ENCODE data around the gene CD28.
"Not testable (repeated sequence)": the region's sequence is repeated elsewhere in the genome, so short reads cannot be mapped to it uniquely, and the experiment has no call there.

Gene CD28

GRCh38 chr2:203784710-203785270 lies 78.4 kb downstream of the CD28 start:
- DNase-seq (ENCODE audit: low read depth): not testable (repeated sequence)

- DNase-seq (ENCODE audit: low read depth): not testable (repeated sequence)
Measured at GRCh38 chr2:203785391-203786110, 79.1 kb downstream of the CD28 start.

- no peak for DNase-seq (ENCODE audit: low read depth)
Measured at GRCh38 chr2:203786549-203787351, 80.3 kb downstream of the CD28 start.

GRCh38 chr2:203787979-203788378 lies 81.5 kb downstream of the CD28 start:
- DNase-seq (ENCODE audit: low read depth): no peak

Data from stimulated activated CD8-positive, alpha-beta memory T cell treated with anti-CD3 and anti-CD28 coated beads, Interleukin-4, amount 100 ng/mL, for 24 hours (primary cell).